B cell (primary cell): ENCODE data around the gene FN3K. TPM values are rescaled to one million over a fixed set of nuclear protein-coding genes. Genes with fewer than 3 reads are reported as not detected.

Experiments
- ATAC-seq: fragments of 200-7000 bp; cut with Tn5 transposase; one replicate; pipeline ENCODE4 v1.10.0; 2021; ENCODE audit warnings: low read depth, mild to moderate bottlenecking, moderate number of reproducible peaks, moderate library complexity
- CTCF ChIA-PET: fragments of 350-600 bp; sonication (Branson Sonifier 250); formaldehyde crosslinking; loops from one replicate; lab custom pipeline; 2021; ENCODE audit warnings: antibody characterized with exemption, inconsistent platforms; lab: Charles Lee
- POLR2A ChIA-PET: fragments of 350-600 bp; sonication (Branson Sonifier 250); formaldehyde crosslinking; loops from one replicate; lab custom pipeline; 2021; ENCODE audit warnings: antibody characterized with exemption; lab: Charles Lee
- DNase-seq: peaks from one replicate; pipeline ENCODE4 v3.0.0; 2013
- H2AFZ ChIP-seq: 2 replicates; pipeline ENCODE4 v1.6.1; 2012; ENCODE audit warnings: mild to moderate bottlenecking, low read depth, low read length; ENCODE audit not compliant: insufficient read depth, poor library complexity, severe bottlenecking
- H3K27ac ChIP-seq, 2 donors: 1 replicate in 1 of 2; 2 replicates in 1 of 2; pipeline ENCODE4 v1.5.1; 2012 to 2013; ENCODE audit warnings: low read length in 2 of 2, mild to moderate bottlenecking in 2 of 2, moderate library complexity in 1 of 2
- H3K27me3 ChIP-seq, 4 experiments: fragments of 200-600 bp in 1 of 4; sonication (generic) in 1 of 4; replicated peaks in 1 of 4; 1 replicate in 2 of 4; 2 replicates in 2 of 4; pipeline versions ENCODE4 v1.6.1 to v1.7.0; 2013 to 2016; ENCODE audit warnings: low read length in 3 of 4, mild to moderate bottlenecking in 2 of 4, mixed read lengths in 1 of 4, moderate library complexity in 1 of 4; ENCODE audit not compliant: insufficient read depth in 4 of 4, control insufficient read depth in 3 of 4; ENCODE audit errors: control extremely low read depth in 1 of 4
- H3K36me3 ChIP-seq, 2 experiments: replicated peaks in 1 of 2; 1 replicate in 1 of 2; 2 replicates in 1 of 2; pipeline versions ENCODE4 v1.6.1 to v1.7.1; 2013; ENCODE audit warnings: low read length in 1 of 2; ENCODE audit not compliant: insufficient read depth in 2 of 2, control insufficient read depth in 1 of 2; ENCODE audit errors: control extremely low read depth in 1 of 2, extremely low read depth in 1 of 2
- H3K4me1 ChIP-seq, 2 donors: fragments of 200-600 bp in 1 of 2; sonication (generic) in 1 of 2; 1 replicate in 1 of 2; 2 replicates in 1 of 2; pipeline versions ENCODE4 v1.5.1 to v1.6.1; 2013 to 2017; ENCODE audit warnings: low read length in 2 of 2; ENCODE audit not compliant: control insufficient read depth in 2 of 2, insufficient read depth in 2 of 2
- H3K4me2 ChIP-seq: replicated peaks from 2 replicates; pipeline ENCODE3; 2012; ENCODE audit warnings: mild to moderate bottlenecking, low read depth, low read length; ENCODE audit not compliant: poor library complexity, severe bottlenecking
- H3K4me3 ChIP-seq, 5 experiments: fragments of 200-600 bp in 1 of 5; sonication (generic) in 1 of 5; 1 replicate in 3 of 5; 2 replicates in 2 of 5; pipeline versions ENCODE4 v1.5.1 to v1.7.0; 2011 to 2016; ENCODE audit warnings: low read length in 4 of 5, mild to moderate bottlenecking in 4 of 5, low read depth in 2 of 5, control low read depth in 1 of 5, moderate library complexity in 1 of 5; ENCODE audit not compliant: insufficient read depth in 1 of 5; ENCODE audit errors: control extremely low read depth in 1 of 5, extremely low read depth in 1 of 5
- H3K79me2 ChIP-seq: fragments of 200-600 bp; sonication (generic); one replicate; pipeline ENCODE4 v1.6.0; 2016; ENCODE audit warnings: low read length; ENCODE audit not compliant: control insufficient read depth, insufficient read depth
- H3K9ac ChIP-seq: fragments of 200-600 bp; sonication (generic); 2 replicates; pipeline ENCODE4 v1.6.1; 2017; ENCODE audit warnings: mild to moderate bottlenecking, low read length, moderate library complexity
- H3K9me3 ChIP-seq, 3 donors: one replicate each; pipeline versions ENCODE4 v1.6.1 to v1.7.1; 2013; ENCODE audit warnings: low read length in 2 of 3; ENCODE audit not compliant: control insufficient read depth in 2 of 3, insufficient read depth in 1 of 3; ENCODE audit errors: control extremely low read depth in 1 of 3
- H4K20me1 ChIP-seq: 2 replicates; pipeline ENCODE4 v1.6.0; 2012; ENCODE audit warnings: mild to moderate bottlenecking, low read length; ENCODE audit not compliant: insufficient read depth, control insufficient read depth, poor library complexity, severe bottlenecking
- H3K27ac Mint-ChIP-seq: one replicate; pipeline ENCODE4 v1.8.0; 2021; ENCODE audit warnings: mixed read lengths
- H3K27me3 Mint-ChIP-seq: one replicate; pipeline ENCODE4 v1.8.0; 2021; ENCODE audit warnings: mixed read lengths
- H3K4me1 Mint-ChIP-seq: one replicate; pipeline ENCODE4 v1.8.0; 2021; ENCODE audit warnings: mixed read lengths
- H3K4me3 Mint-ChIP-seq: one replicate; pipeline ENCODE4 v1.8.0; 2021; ENCODE audit warnings: mixed read lengths
- H3K9me3 Mint-ChIP-seq: one replicate; pipeline ENCODE4 v1.8.0; 2022; ENCODE audit warnings: mixed read lengths; ENCODE audit not compliant: insufficient read depth
- EZH2 ChIP-seq: IDR thresholded peaks from 2 replicates; pipeline ENCODE4 v1.6.1; 2012; ENCODE audit warnings: borderline replicate concordance, low read depth, mild to moderate bottlenecking, moderate library complexity, low read length; ENCODE audit not compliant: insufficient read depth, poor library complexity, severe bottlenecking
- WGBS: methylation state at CpG from one replicate; pipeline ENCODE4 v1.1.5; 2013; ENCODE audit warnings: missing lambda C conversion rate; ENCODE audit not compliant: insufficient coverage; 5-methylcytosine and 5-hydroxymethylcytosine counted together
- intact Hi-C: fragments of 100-400 bp; cut with micrococcal nuclease; formaldehyde crosslinking; loops from one replicate; pipeline ENCODE4 v1.10.0; 2022
- polyA plus RNA-seq: library from polyadenylated mRNA; depleted of rRNA; stranded (reverse); fragments of >200 nt; gene quantifications from 2 replicates; pipeline ENCODE4 v1.2.3, GENCODE V29; 2012
- total RNA-seq, 2 donors: library from RNA; stranded (reverse); fragments of 120-200 nt in 1 of 2; gene quantifications; 1 replicate in 1 of 2; 2 replicates in 1 of 2; pipeline versions ENCODE4 v1.2.3 to v1.2.4, GENCODE V29; 2013 to 2022
- TF ChIP-seq, protein P1 (sequence below): fragments of 200-600 bp; IDR thresholded peaks from one replicate; pipeline ENCODE4 v1.8.0; 2022; ENCODE audit warnings: antibody characterized with exemption, mild to moderate bottlenecking

The FN3K gene
- total and polyA plus RNA-seq, 2 donors (not counting 1 experiment from before 2014, with no cell fraction given): 1.1 to 2.6 TPM

DNA sequence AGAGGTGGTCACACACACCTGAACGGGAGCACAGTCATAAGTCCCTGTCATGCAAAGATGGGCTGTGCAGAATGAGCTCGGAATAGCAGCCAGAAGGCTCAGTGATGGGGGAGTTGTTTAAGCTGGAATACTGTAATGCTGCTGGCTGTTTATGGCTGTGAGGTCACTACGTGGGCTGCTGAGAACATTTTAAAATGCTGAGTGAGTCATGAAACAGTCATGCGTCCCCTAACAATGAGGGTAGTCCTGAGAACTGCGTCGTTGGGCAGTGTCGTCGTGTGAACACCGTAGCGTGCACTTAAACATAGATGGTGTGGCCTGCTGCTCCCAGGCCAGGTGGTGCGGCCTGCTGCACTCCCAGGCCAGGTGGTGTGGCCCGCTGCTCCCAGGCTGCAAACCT is 56.1 kb downstream of the FN3K start:
- ATAC-seq (no peak), DNase-seq (no peak)
- H3K27me3 Mint-ChIP-seq: no peaks in the 10 kb centered on the region
- CTCF ChIA-PET: interaction anchor here (1.8 kb wide), 1 partner anchor 9 kb away, joined by 5 read pairs; no protein-coding TSS in a partner anchor
- no peaks in the 10 kb centered on the region for H3K9me3 ChIP-seq
- POLR2A ChIA-PET: no interaction called here
- no peak overlapping the region for H3K4me2 ChIP-seq
- no peaks in the 10 kb centered on the region for H3K9me3 Mint-ChIP-seq
- H3K4me3 ChIP-seq: no peak overlapping the region
- intact Hi-C loops: no loop called here
- H3K4me3 Mint-ChIP-seq: no peak overlapping the region
- no peak overlapping the region for H3K9ac ChIP-seq
- H3K27me3 ChIP-seq: no peaks in the 10 kb centered on the region
- H3K4me1 ChIP-seq: no peaks in the 10 kb centered on the region
- H3K36me3 ChIP-seq: peaks cover 0 to 8% of the 10 kb centered on the region in 2 experiments
- TF ChIP-seq EZH2: no peak
- TF ChIP-seq, protein P1, sequence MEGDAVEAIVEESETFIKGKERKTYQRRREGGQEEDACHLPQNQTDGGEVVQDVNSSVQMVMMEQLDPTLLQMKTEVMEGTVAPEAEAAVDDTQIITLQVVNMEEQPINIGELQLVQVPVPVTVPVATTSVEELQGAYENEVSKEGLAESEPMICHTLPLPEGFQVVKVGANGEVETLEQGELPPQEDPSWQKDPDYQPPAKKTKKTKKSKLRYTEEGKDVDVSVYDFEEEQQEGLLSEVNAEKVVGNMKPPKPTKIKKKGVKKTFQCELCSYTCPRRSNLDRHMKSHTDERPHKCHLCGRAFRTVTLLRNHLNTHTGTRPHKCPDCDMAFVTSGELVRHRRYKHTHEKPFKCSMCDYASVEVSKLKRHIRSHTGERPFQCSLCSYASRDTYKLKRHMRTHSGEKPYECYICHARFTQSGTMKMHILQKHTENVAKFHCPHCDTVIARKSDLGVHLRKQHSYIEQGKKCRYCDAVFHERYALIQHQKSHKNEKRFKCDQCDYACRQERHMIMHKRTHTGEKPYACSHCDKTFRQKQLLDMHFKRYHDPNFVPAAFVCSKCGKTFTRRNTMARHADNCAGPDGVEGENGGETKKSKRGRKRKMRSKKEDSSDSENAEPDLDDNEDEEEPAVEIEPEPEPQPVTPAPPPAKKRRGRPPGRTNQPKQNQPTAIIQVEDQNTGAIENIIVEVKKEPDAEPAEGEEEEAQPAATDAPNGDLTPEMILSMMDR: no peak
- WGBS: 93% methylated on average over 12 of the region's 12 CpGs
- H3K27ac Mint-ChIP-seq: no peak overlapping the region
- H3K79me2 ChIP-seq: peaks cover 8% of the 10 kb centered on the region
- peaks cover 7% of the 10 kb centered on the region for H4K20me1 ChIP-seq
- H2AFZ ChIP-seq: no peak overlapping the region
- H3K4me1 Mint-ChIP-seq: peaks cover 3% of the 10 kb centered on the region
- no peak overlapping the region for H3K27ac ChIP-seq

DNA sequence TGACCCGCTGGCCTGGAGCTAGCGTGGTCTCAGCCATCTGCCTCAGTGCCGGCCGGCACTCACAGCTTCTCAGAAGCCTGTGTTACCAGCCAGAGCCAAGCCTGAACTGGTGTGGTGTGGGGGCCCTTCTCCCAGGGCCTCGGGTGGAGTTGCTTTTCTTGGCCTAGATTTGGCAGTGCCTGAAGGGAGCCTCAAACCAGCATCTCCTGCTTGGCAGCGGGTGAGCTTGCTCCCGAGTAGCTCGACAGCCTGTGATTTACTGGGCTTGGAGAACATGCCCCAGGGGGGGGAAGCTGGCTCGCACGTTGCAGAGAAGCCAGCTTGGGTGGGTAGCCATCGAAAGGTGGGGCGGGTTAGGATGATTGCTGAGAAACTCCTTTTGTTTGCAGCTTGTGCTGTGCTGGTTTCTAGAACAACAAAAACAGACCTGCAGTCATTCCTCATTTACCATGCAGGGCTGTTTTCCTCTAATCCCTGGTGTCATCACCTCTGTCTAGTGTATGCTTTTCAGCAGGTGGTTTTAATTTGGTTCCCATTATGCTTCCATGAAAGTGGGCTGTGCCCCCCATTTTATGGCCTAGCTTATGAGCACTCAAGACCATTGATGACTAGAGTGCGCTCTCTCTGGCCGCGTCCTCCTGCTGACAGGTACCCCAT is 58.7 kb downstream of the FN3K start:
- Histone ChIP-seq H3K36me3 (peaks cover 0 to 10% of the 10 kb centered on the region in 2 experiments), H3K27ac (no peak overlapping the region), H3K4me1 (no peaks in the 10 kb centered on the region), H3K79me2 (peaks cover 8% of the 10 kb centered on the region), H4K20me1 (no peaks in the 10 kb centered on the region), H3K27me3 (no peaks in the 10 kb centered on the region), H2AFZ (no peak overlapping the region), H3K4me2 (no peak overlapping the region), H3K9me3 (no peaks in the 10 kb centered on the region), H3K9ac (no peak overlapping the region), H3K4me3 (no peak overlapping the region)
- 97% methylated on average over 13 of the region's 15 CpGs for WGBS
- no peak overlapping the region for H3K27ac Mint-ChIP-seq
- H3K27me3 Mint-ChIP-seq: no peaks in the 10 kb centered on the region
- ATAC-seq (no peak), DNase-seq (no peak)
- intact Hi-C loops: no loop called here
- no peaks in the 10 kb centered on the region for H3K9me3 Mint-ChIP-seq
- no peaks in the 10 kb centered on the region for H3K4me1 Mint-ChIP-seq
- ChIA-PET CTCF (interaction anchor here (0.7 kb wide), 1 partner anchor 14 kb away, joined by 3 read pairs; no protein-coding TSS in a partner anchor), POLR2A (no interaction called here)
- H3K4me3 Mint-ChIP-seq: no peak overlapping the region
- TF ChIP-seq EZH2: no peak
- TF ChIP-seq, protein P1: no peak
